T-helper 1 cell treated with Interleukin-12 subunit alpha and Interleukin-12 subunit beta and Interleukin-4 antibody, amounts not matched to agents 30 μg/mL and 1 μg/mL, for 36 hours (primary cell): Measurements from ENCODE around the gene RNF227.

Experiments used
- H3K27ac Mint-ChIP-seq: one replicate; pipeline ENCODE4 v1.8.0; 2021; ENCODE audit warnings: mild to moderate bottlenecking, mixed read lengths
- H3K27me3 Mint-ChIP-seq: one replicate; pipeline ENCODE4 v1.8.0; 2021; ENCODE audit warnings: low read depth, mixed read lengths
- H3K36me3 Mint-ChIP-seq: one replicate; pipeline ENCODE4 v1.8.0; 2021; ENCODE audit warnings: low read depth, mixed read lengths
- H3K4me1 Mint-ChIP-seq: one replicate; pipeline ENCODE4 v1.8.0; 2021; ENCODE audit warnings: low read depth, mixed read lengths
- H3K4me3 Mint-ChIP-seq: one replicate; pipeline ENCODE4 v1.8.0; 2021; ENCODE audit warnings: mild to moderate bottlenecking, moderate library complexity, mixed read lengths
- H3K9me3 Mint-ChIP-seq: one replicate; pipeline ENCODE4 v1.8.0; 2021; ENCODE audit warnings: mixed read lengths

RNF227 gene

DNA sequence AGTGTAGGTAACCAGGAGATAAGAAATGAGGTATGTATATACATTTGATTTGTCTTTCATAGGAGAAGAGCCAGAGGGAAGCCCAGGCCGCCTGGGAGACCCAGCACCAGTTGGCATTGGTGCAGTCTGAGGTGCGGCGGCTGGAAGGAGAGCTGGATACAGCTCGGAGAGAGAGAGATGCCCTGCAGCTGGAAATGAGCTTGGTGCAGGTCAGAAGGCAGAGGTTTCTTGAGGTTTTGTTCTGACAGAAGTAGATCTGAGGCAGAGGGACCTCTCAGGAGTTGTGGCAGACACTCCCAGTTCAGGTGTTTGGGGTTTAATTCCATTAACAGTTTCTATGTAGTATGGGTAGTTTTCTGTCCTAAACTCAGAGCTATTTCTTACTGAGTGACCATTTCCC, 23.9 kb upstream of the RNF227 start:
- Mint-ChIP-seq H3K36me3 (peaks cover 36% of the 10 kb centered on the region), H3K9me3 (no peaks in the 10 kb centered on the region), H3K4me3 (no peak overlapping the region), H3K27me3 (no peaks in the 10 kb centered on the region), H3K4me1 (peaks cover 2% of the 10 kb centered on the region), H3K27ac (peak overlapping the region; percentile 41)

GRCh38 chr17:7935859-7936258, 19.8 kb upstream of the RNF227 start:
- Mint-ChIP-seq H3K27me3 (no peaks in the 10 kb centered on the region), H3K4me3 (no peak overlapping the region), H3K4me1 (peaks cover 34% of the 10 kb centered on the region), H3K9me3 (no peaks in the 10 kb centered on the region), H3K36me3 (peaks cover 29% of the 10 kb centered on the region), H3K27ac (peak overlapping the region; percentile 29)

DNA sequence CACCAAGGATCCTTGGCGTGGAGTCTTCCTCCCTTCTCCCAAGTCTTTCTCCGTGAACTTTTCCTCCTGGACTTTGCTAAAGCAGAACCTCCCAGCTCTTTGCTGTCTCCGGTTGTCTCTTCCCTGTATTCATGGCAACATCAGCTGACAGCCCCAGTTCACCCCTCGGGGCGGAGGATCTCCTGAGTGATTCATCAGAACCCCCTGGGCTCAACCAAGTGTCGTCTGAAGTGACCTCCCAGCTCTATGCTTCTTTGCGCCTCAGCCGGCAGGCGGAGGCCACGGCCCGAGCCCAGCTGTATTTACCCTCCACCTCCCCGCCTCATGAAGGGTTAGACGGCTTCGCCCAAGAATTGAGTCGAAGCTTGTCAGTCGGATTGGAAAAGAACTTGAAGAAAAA, 16.9 kb upstream of the RNF227 start:
- H3K4me3 Mint-ChIP-seq = peak overlapping the region; percentile 100
- no peaks in the 10 kb centered on the region for H3K9me3 Mint-ChIP-seq
- H3K27ac Mint-ChIP-seq = peak overlapping the region; percentile 100
- H3K36me3 Mint-ChIP-seq = peaks cover 19% of the 10 kb centered on the region
- H3K27me3 Mint-ChIP-seq = no peaks in the 10 kb centered on the region
- peaks cover 45% of the 10 kb centered on the region for H3K4me1 Mint-ChIP-seq

- Mint-ChIP-seq H3K4me3 (peak overlapping the region; percentile 100), H3K27ac (peak overlapping the region; percentile 100), H3K4me1 (peaks cover 45% of the 10 kb centered on the region), H3K9me3 (no peaks in the 10 kb centered on the region), H3K36me3 (peaks cover 20% of the 10 kb centered on the region), H3K27me3 (no peaks in the 10 kb centered on the region)
These were observed 16.4 kb upstream of the RNF227 start for GRCh38 chr17:7932483-7932891.

- H3K9me3 Mint-ChIP-seq = no peaks in the 10 kb centered on the region
- H3K27ac Mint-ChIP-seq = peak within 1 kb of the TSS; percentile 100
- peaks cover 19% of the 10 kb centered on the region for H3K36me3 Mint-ChIP-seq
- peak within 1 kb of the TSS; percentile 100 for H3K4me3 Mint-ChIP-seq
- H3K27me3 Mint-ChIP-seq = no peaks in the 10 kb centered on the region
- H3K4me1 Mint-ChIP-seq = peaks cover 45% of the 10 kb centered on the region
These were observed 15.8 kb upstream of the RNF227 start, which contains the start of the genes CNTROB and TRAPPC1 for GRCh38 chr17:7931709-7932482. CNTROB (plus strand) TSS chr17:7932206; CDS start chr17:7933080, 874 bp downstream. TRAPPC1 (minus strand) TSS chr17:7931946; CDS start chr17:7931829, 117 bp downstream.

- Mint-ChIP-seq H3K4me3 (peak overlapping the region; percentile 100), H3K4me1 (peaks cover 43% of the 10 kb centered on the region), H3K27me3 (no peaks in the 10 kb centered on the region), H3K9me3 (no peaks in the 10 kb centered on the region), H3K27ac (peak overlapping the region; percentile 100), H3K36me3 (peaks cover 14% of the 10 kb centered on the region)
These were observed 14.9 kb upstream of the RNF227 start for GRCh38 chr17:7930841-7931631.

- Mint-ChIP-seq H3K4me1 (peaks cover 37% of the 10 kb centered on the region), H3K9me3 (no peaks in the 10 kb centered on the region), H3K36me3 (peaks cover 12% of the 10 kb centered on the region), H3K27ac (peak within 1 kb of the TSS; percentile 100), H3K27me3 (no peaks in the 10 kb centered on the region), H3K4me3 (peak within 1 kb of the TSS; percentile 100)
These were observed 13.3 kb upstream of the RNF227 start, which contains the start of gene KCNAB3 for GRCh38 chr17:7929158-7930023. KCNAB3 (minus strand) TSS chr17:7929856; CDS start chr17:7929435, 421 bp downstream.

DNA sequence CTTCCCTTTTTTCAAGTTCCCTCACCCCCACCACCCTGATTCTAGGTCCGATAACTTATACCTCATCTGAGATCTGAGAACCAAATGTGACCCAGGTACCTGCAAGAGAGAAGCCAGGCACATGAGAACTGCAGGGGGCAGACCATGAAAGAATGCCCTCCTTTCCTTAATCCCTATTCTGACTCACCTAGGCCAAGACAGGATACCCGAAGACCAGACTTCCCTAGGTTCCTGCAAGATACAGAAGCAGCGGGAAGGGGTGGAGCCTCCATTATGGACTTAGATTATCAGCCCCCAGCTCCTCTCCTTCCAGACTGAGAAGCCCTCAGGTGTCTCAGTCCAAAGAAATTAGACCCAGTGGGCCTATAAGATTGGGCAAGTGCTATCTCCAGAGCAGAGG, 11.5 kb upstream of the RNF227 start:
- Mint-ChIP-seq H3K36me3 (peaks cover 12% of the 10 kb centered on the region), H3K4me1 (peaks cover 26% of the 10 kb centered on the region), H3K4me3 (no peak overlapping the region), H3K9me3 (no peaks in the 10 kb centered on the region), H3K27me3 (no peaks in the 10 kb centered on the region), H3K27ac (no peak overlapping the region)

GRCh38 chr17:7922845-7923628, 6.9 kb upstream of the RNF227 start:
- Mint-ChIP-seq H3K9me3 (no peaks in the 10 kb centered on the region), H3K4me3 (peak overlapping the region; percentile 71), H3K36me3 (peaks cover 6% of the 10 kb centered on the region), H3K27me3 (no peaks in the 10 kb centered on the region), H3K4me1 (peaks cover 8% of the 10 kb centered on the region), H3K27ac (peak overlapping the region; percentile 71)

GRCh38 chr17:7922269-7922844, 6.3 kb upstream of the RNF227 start:
- peaks cover 3% of the 10 kb centered on the region for H3K36me3 Mint-ChIP-seq
- H3K4me3 Mint-ChIP-seq = peak overlapping the region; percentile 71
- no peaks in the 10 kb centered on the region for H3K9me3 Mint-ChIP-seq
- H3K27me3 Mint-ChIP-seq = no peaks in the 10 kb centered on the region
- H3K27ac Mint-ChIP-seq = peak overlapping the region; percentile 71
- peaks cover 8% of the 10 kb centered on the region for H3K4me1 Mint-ChIP-seq

- H3K4me1 Mint-ChIP-seq = peaks cover 27% of the 10 kb centered on the region
- H3K4me3 Mint-ChIP-seq = peak overlapping the region; percentile 70
- no peaks in the 10 kb centered on the region for H3K27me3 Mint-ChIP-seq
- H3K27ac Mint-ChIP-seq = peak overlapping the region; percentile 90
- peaks cover 7% of the 10 kb centered on the region for H3K36me3 Mint-ChIP-seq
- no peaks in the 10 kb centered on the region for H3K9me3 Mint-ChIP-seq
These were observed 719 bp upstream of the RNF227 start for GRCh38 chr17:7916808-7917207.

- Mint-ChIP-seq H3K27me3 (no peaks in the 10 kb centered on the region), H3K4me1 (peaks cover 27% of the 10 kb centered on the region), H3K9me3 (no peaks in the 10 kb centered on the region), H3K36me3 (peaks cover 7% of the 10 kb centered on the region), H3K27ac (peak overlapping the region; percentile 90), H3K4me3 (peak overlapping the region; percentile 70)
These were observed 245 bp upstream of the RNF227 start for GRCh38 chr17:7916385-7916682.

DNA sequence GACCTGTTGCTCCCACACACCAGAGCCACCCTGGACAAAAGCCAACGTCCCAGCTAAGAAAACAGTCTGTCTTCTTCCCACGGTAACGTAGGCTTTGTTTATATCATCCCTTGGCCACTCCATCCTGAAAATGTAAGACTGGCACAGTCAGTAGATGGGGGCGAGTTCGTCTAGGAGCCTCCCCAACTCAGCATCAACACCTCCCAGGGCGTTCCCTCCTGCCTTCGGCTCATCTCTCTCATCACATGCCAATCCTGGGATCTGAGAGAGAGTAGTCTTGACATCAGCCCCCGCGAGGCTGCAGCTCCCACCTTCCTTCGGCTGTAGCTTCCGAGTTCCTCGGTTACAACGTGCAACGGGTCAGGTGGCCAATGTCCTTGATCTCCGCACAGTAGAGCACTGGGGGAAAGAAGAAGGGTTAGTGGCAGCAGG, 894 bp downstream of the RNF227 start:
- H3K36me3 Mint-ChIP-seq = peaks cover 15% of the 10 kb centered on the region
- peak overlapping the region; percentile 94 for H3K27ac Mint-ChIP-seq
- H3K4me3 Mint-ChIP-seq = peak overlapping the region; percentile 97
- H3K27me3 Mint-ChIP-seq = no peaks in the 10 kb centered on the region
- H3K4me1 Mint-ChIP-seq = peaks cover 27% of the 10 kb centered on the region
- H3K9me3 Mint-ChIP-seq = no peaks in the 10 kb centered on the region
